PFSK-1 (cell line): ENCODE data around the gene PBX2. TPM values are rescaled to one million over a fixed set of nuclear protein-coding genes. Genes with fewer than 3 reads are reported as not detected.

ENCODE experiments used
- FOXP2 ChIP-seq: optimal IDR thresholded peaks from 2 replicates; pipeline ENCODE3; 2011; ENCODE audit warnings: borderline replicate concordance, control low read depth, inconsistent platforms; ENCODE audit not compliant: insufficient read depth; ENCODE audit errors: extremely low read length, extremely low read depth
- POLR2AphosphoS5 ChIP-seq: IDR thresholded peaks from 2 replicates; pipeline ENCODE4 v1.6.1; 2012; ENCODE audit warnings: low read depth, mild to moderate bottlenecking, control low read depth, low read length, moderate library complexity
- SIN3A ChIP-seq: IDR thresholded peaks from 2 replicates; pipeline ENCODE4 v1.6.1; 2012; ENCODE audit warnings: mild to moderate bottlenecking, low read length, moderate library complexity, borderline replicate concordance; ENCODE audit not compliant: insufficient read depth
- TAF1 ChIP-seq: IDR thresholded peaks from 2 replicates; pipeline ENCODE4 v1.6.1; 2012; ENCODE audit warnings: low read length, control low read depth, borderline replicate concordance; ENCODE audit not compliant: insufficient read depth
- polyA plus RNA-seq: library from polyadenylated mRNA; unstranded; fragments of >200 nt; gene quantifications from one replicate; pipeline ENCODE4 v1.2.1, GENCODE V29; 2012; ENCODE audit warnings: low read depth, missing spikeins; ENCODE audit not compliant: insufficient read length
- TF ChIP-seq, protein P1 (sequence below), 2 experiments: IDR thresholded peaks; 2 replicates each; pipeline versions ENCODE4 v1.6.1 to v1.8.0; 2011 to 2012; ENCODE audit warnings: low read depth in 2 of 2, low read length in 2 of 2, control low read depth in 1 of 2, inconsistent platforms in 1 of 2, mild to moderate bottlenecking in 1 of 2, moderate library complexity in 1 of 2; ENCODE audit not compliant: insufficient read depth in 1 of 2

Gene PBX2
- polyA plus RNA-seq: 85.9 TPM

DNA sequence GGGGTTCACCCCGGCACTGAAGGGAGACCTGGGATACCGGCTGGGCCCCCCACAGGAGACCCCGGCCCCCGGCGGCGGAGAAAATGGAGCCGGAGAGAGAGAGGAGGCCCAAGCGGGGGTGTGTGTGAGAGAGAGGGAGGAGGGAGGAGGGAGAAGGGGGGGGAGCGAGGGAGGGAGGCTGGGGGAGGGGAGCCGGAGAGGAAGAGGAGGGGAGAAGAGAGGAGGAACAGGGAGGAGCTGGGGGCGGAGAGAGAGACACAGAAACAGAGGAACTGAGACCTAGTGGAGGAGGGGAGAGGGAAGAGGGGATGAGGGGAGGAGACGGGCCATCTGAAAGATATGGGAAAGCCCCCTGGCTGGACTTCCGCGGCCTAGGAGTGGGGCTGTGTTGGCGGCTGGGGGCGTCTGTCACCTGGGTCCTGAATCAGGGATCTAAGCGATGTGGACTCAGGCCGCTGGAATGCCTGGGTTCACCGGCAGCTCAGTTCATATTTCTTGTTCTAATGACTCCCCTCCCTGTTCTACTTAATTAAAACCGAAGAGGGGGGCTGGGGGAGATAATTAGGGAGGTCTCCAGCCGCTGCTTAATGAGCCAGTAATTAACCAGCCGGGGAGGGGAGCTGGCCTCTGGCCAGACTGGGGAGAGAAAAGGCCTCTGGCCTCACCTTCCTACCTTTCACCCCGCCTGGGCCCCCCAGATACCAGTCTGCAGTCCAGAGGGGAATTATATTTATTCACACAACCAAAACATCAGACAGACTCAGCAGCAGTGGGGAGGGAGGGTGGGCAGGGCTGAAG lies at the start of gene PBX2:
TSS of gene PBX2 (minus strand) at position 149 of the 798 bp plus-strand sequence. CDS start 287 bp downstream, outside the sequence.
- TF ChIP-seq POLR2AphosphoS5 (peak; percentile 47; the same call in 1 of the 2 replicates), FOXP2 (no peak)

- TF ChIP-seq SIN3A (no peak), FOXP2 (no peak), POLR2AphosphoS5 (no peak), TAF1 (no peak)
- TF ChIP-seq, protein P1, sequence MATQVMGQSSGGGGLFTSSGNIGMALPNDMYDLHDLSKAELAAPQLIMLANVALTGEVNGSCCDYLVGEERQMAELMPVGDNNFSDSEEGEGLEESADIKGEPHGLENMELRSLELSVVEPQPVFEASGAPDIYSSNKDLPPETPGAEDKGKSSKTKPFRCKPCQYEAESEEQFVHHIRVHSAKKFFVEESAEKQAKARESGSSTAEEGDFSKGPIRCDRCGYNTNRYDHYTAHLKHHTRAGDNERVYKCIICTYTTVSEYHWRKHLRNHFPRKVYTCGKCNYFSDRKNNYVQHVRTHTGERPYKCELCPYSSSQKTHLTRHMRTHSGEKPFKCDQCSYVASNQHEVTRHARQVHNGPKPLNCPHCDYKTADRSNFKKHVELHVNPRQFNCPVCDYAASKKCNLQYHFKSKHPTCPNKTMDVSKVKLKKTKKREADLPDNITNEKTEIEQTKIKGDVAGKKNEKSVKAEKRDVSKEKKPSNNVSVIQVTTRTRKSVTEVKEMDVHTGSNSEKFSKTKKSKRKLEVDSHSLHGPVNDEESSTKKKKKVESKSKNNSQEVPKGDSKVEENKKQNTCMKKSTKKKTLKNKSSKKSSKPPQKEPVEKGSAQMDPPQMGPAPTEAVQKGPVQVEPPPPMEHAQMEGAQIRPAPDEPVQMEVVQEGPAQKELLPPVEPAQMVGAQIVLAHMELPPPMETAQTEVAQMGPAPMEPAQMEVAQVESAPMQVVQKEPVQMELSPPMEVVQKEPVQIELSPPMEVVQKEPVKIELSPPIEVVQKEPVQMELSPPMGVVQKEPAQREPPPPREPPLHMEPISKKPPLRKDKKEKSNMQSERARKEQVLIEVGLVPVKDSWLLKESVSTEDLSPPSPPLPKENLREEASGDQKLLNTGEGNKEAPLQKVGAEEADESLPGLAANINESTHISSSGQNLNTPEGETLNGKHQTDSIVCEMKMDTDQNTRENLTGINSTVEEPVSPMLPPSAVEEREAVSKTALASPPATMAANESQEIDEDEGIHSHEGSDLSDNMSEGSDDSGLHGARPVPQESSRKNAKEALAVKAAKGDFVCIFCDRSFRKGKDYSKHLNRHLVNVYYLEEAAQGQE (IDR thresholded peaks at IDR 0.05; ENCODE audit: insufficient read depth in 1 of 2, low read depth in 2 of 2, low read length in 2 of 2): no peak
Measured at GRCh38 chr6:32239462-32239861, 49.5 kb upstream of the PBX2 start.

DNA sequence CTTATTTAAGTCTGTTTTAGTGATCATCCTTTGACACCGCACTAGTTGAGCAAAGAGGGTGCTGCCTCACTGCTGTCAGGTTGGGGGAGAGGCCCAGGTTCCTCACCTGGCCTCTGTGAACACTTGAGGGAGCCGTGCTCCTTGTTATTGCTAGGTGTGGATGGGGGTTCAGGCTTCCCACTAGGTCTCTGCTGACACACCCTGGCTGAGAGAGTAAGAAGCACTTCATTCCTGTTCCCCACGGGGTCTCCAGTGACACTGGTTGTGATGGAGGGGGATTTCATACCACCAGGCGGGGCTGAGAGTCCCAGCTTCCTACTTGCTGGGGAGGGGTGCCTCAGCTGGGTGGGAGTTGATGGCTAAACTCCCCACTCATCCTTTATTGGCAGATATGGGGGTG lies 44.9 kb upstream of the PBX2 start:
- TF ChIP-seq SIN3A: no peak
- TF ChIP-seq TAF1: no peak
- TF ChIP-seq FOXP2: no peak
- TF ChIP-seq, protein P1 (IDR thresholded peaks at IDR 0.05; ENCODE audit: insufficient read depth in 1 of 2, low read depth in 2 of 2, low read length in 2 of 2): no peak
- no peak for TF ChIP-seq POLR2AphosphoS5

- no peak for TF ChIP-seq TAF1
- TF ChIP-seq POLR2AphosphoS5: no peak
- TF ChIP-seq FOXP2: no peak
- TF ChIP-seq, protein P1 (IDR thresholded peaks at IDR 0.05; ENCODE audit: insufficient read depth in 1 of 2, low read depth in 2 of 2, low read length in 2 of 2): no peak
- no peak for TF ChIP-seq SIN3A
Measured at GRCh38 chr6:32226434-32226833, 36.4 kb upstream of the PBX2 start.

GRCh38 chr6:32224696-32225095 lies 34.7 kb upstream of the PBX2 start:
- TF ChIP-seq SIN3A (no peak), POLR2AphosphoS5 (no peak), FOXP2 (no peak), TAF1 (no peak)
- TF ChIP-seq, protein P1 (IDR thresholded peaks at IDR 0.05; ENCODE audit: insufficient read depth in 1 of 2, low read depth in 2 of 2, low read length in 2 of 2): no peak
